Smooth muscle cell (in vitro differentiated cells): ENCODE results near the gene WBP1L. TPM values are rescaled to one million over a fixed set of nuclear protein-coding genes. Genes with fewer than 3 reads are reported as not detected.

Experiments
- DNase-seq: peaks from one replicate; lab custom pipeline; 2025; ENCODE audit not compliant: unreplicated experiment; lab: John Stamatoyannopoulos, UW
- H2AFZ ChIP-seq: fragments of 200-600 bp; sonication (generic); 2 replicates; pipeline ENCODE4 v1.6.0; 2016; ENCODE audit warnings: antibody characterized with exemption, low read depth, mild to moderate bottlenecking
- H3F3A ChIP-seq: fragments of 200-600 bp; sonication (generic); 2 replicates; pipeline ENCODE4 v1.6.0; 2017; ENCODE audit warnings: antibody characterized with exemption, low read depth
- H3K27ac ChIP-seq: fragments of 200-600 bp; sonication (generic); 2 replicates; pipeline ENCODE4 v1.5.1; 2016; ENCODE audit warnings: low read depth, mild to moderate bottlenecking
- H3K27me3 ChIP-seq: fragments of 200-600 bp; sonication (generic); 2 replicates; pipeline ENCODE4 v1.6.1; 2016; ENCODE audit warnings: low read depth, mild to moderate bottlenecking
- H3K36me3 ChIP-seq: fragments of 200-600 bp; sonication (generic); 2 replicates; pipeline ENCODE4 v1.5.1; 2016; ENCODE audit warnings: low read depth
- H3K4me1 ChIP-seq: fragments of 200-600 bp; sonication (generic); 2 replicates; pipeline ENCODE4 v1.5.1; 2016; ENCODE audit warnings: low read depth
- H3K4me2 ChIP-seq: fragments of 200-600 bp; sonication (generic); 2 replicates; pipeline ENCODE4 v1.6.0; 2016; ENCODE audit warnings: mild to moderate bottlenecking
- H3K4me3 ChIP-seq: fragments of 200-600 bp; sonication (generic); 2 replicates; pipeline ENCODE4 v1.5.1; 2016; ENCODE audit warnings: mild to moderate bottlenecking
- H3K79me2 ChIP-seq: fragments of 200-600 bp; sonication (generic); 2 replicates; pipeline ENCODE4 v1.6.0; 2016; ENCODE audit warnings: low read depth, mild to moderate bottlenecking
- H3K9ac ChIP-seq: fragments of 200-600 bp; sonication (generic); 2 replicates; pipeline ENCODE4 v1.6.0; 2016; ENCODE audit warnings: low read depth
- H3K9me3 ChIP-seq: fragments of 200-600 bp; sonication (generic); replicated peaks from 2 replicates; pipeline ENCODE4 v1.5.1; 2016; ENCODE audit warnings: low read depth
- H4K20me1 ChIP-seq: fragments of 200-600 bp; sonication (generic); 2 replicates; pipeline ENCODE4 v1.6.0; 2016; ENCODE audit warnings: low read depth
- WGBS: methylation state at CpG from one replicate; pipeline ENCODE4 v1.1.7; 2016; ENCODE audit warnings: low lambda C conversion rate; 5-methylcytosine and 5-hydroxymethylcytosine counted together
- polyA plus RNA-seq: library from polyadenylated mRNA; unstranded; fragments of >200 nt; fragmentation: Nextera tagmentation; extraction: Ambion mirVana; gene quantifications from 2 replicates; pipeline ENCODE4 v1.2.1, GENCODE V29; 2016
- total RNA-seq: library from RNA; depleted of rRNA; stranded (reverse); fragments of >200 nt; gene quantifications from 2 replicates; pipeline ENCODE4 v1.2.3, GENCODE V29; 2014
- TF ChIP-seq, protein P1 (sequence below): fragments of 200-600 bp; sonication (generic); IDR thresholded peaks from 2 replicates; pipeline ENCODE4 v1.5.1; 2017; ENCODE audit warnings: borderline replicate concordance, mild to moderate bottlenecking, antibody characterized with exemption; ENCODE audit not compliant: insufficient read depth, poor library complexity, severe bottlenecking

Gene WBP1L
- total and polyA plus RNA-seq, 2 experiments from 2014 or later = 18.0 to 45.3 TPM

- Histone ChIP-seq H3K27me3 (no peaks in the 10 kb centered on the region), H3K27ac (no peak overlapping the region), H2AFZ (no peak overlapping the region), H3K9me3 (no peaks in the 10 kb centered on the region), H3F3A (no peaks in the 10 kb centered on the region), H4K20me1 (no peaks in the 10 kb centered on the region), H3K9ac (no peak overlapping the region), H3K4me1 (no peaks in the 10 kb centered on the region), H3K36me3 (no peaks in the 10 kb centered on the region), H3K4me2 (no peak overlapping the region), H3K4me3 (no peak overlapping the region), H3K79me2 (no peaks in the 10 kb centered on the region)
- no peak for DNase-seq
- WGBS = 93% methylated on average over 12 of the region's 12 CpGs
- TF ChIP-seq, protein P1, sequence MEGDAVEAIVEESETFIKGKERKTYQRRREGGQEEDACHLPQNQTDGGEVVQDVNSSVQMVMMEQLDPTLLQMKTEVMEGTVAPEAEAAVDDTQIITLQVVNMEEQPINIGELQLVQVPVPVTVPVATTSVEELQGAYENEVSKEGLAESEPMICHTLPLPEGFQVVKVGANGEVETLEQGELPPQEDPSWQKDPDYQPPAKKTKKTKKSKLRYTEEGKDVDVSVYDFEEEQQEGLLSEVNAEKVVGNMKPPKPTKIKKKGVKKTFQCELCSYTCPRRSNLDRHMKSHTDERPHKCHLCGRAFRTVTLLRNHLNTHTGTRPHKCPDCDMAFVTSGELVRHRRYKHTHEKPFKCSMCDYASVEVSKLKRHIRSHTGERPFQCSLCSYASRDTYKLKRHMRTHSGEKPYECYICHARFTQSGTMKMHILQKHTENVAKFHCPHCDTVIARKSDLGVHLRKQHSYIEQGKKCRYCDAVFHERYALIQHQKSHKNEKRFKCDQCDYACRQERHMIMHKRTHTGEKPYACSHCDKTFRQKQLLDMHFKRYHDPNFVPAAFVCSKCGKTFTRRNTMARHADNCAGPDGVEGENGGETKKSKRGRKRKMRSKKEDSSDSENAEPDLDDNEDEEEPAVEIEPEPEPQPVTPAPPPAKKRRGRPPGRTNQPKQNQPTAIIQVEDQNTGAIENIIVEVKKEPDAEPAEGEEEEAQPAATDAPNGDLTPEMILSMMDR = no peak
Observed at GRCh38 chr10:102822222-102822621, 78.5 kb downstream of the WBP1L start.

DNA sequence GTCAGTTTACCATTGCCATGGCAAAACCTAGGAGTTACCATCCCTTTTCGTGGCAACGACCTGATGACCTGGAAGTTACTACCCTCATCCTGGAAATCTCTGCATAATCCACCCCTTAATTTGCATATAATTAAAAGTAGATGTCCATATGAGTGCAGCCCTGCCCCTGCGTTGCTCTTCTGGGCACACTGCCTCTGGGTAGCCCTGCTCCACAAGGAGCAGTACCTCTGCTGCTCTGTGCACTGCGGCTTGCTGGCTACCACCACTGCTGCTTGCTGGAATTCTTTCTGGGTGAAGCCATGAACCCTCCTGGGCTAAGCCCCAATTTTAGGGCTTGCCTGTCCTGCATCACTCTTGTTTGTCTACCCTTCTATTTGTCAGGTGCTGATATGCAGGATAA is 80.9 kb downstream of the WBP1L start:
- Histone ChIP-seq H3K9me3 (no peaks in the 10 kb centered on the region), H3K27ac (no peak overlapping the region), H3K9ac (no peak overlapping the region), H3F3A (no peaks in the 10 kb centered on the region), H3K79me2 (no peaks in the 10 kb centered on the region), H3K4me3 (no peak overlapping the region), H3K4me2 (no peak overlapping the region), H3K36me3 (no peaks in the 10 kb centered on the region), H3K27me3 (no peaks in the 10 kb centered on the region), H4K20me1 (no peaks in the 10 kb centered on the region), H2AFZ (no peak overlapping the region), H3K4me1 (no peaks in the 10 kb centered on the region)
- WGBS = 98% methylated on average over 4 of the region's 4 CpGs
- TF ChIP-seq, protein P1 = no peak
- DNase-seq = no peak

GRCh38 chr10:102826148-102826796 is 82.5 kb downstream of the WBP1L start:
- no peak for DNase-seq
- Histone ChIP-seq H3F3A (no peaks in the 10 kb centered on the region), H3K27ac (no peak overlapping the region), H3K4me2 (no peak overlapping the region), H2AFZ (no peak overlapping the region), H3K4me1 (no peaks in the 10 kb centered on the region), H3K9me3 (no peaks in the 10 kb centered on the region), H3K36me3 (no peaks in the 10 kb centered on the region), H4K20me1 (no peaks in the 10 kb centered on the region), H3K4me3 (no peak overlapping the region), H3K27me3 (no peaks in the 10 kb centered on the region), H3K79me2 (no peaks in the 10 kb centered on the region), H3K9ac (no peak overlapping the region)
- 96% methylated on average over 9 of the region's 9 CpGs for WGBS
- TF ChIP-seq, protein P1 = no peak

GRCh38 chr10:102827597-102827975 is 83.8 kb downstream of the WBP1L start:
- Histone ChIP-seq H3F3A (no peaks in the 10 kb centered on the region), H3K9me3 (no peaks in the 10 kb centered on the region), H3K4me1 (no peaks in the 10 kb centered on the region), H3K36me3 (no peaks in the 10 kb centered on the region), H4K20me1 (no peaks in the 10 kb centered on the region), H3K9ac (no peak overlapping the region), H3K4me3 (no peak overlapping the region), H2AFZ (no peak overlapping the region), H3K79me2 (no peaks in the 10 kb centered on the region), H3K27me3 (no peaks in the 10 kb centered on the region), H3K4me2 (no peak overlapping the region), H3K27ac (no peak overlapping the region)
- TF ChIP-seq, protein P1 = no peak
- DNase-seq = no peak
- 87% methylated on average over 5 of the region's 5 CpGs for WGBS
